Thyroid gland (tissue), 4 donors: Measurements from ENCODE around the gene CDC42BPG. TPM values are rescaled to one million over a fixed set of nuclear protein-coding genes. Genes with fewer than 3 reads are reported as not detected.

Source experiments
- DNase-seq, 2 donors: peaks; one replicate each; pipeline ENCODE4 v3.0.0-alpha.2; 2019
- H3K27ac ChIP-seq, 3 donors: fragments of 200-600 bp; sonication (generic); 1 replicate in 2 of 3; 2 replicates in 1 of 3; pipeline ENCODE4 v1.5.1; 2016 to 2019; ENCODE audit warnings: mild to moderate bottlenecking in 1 of 3, moderate library complexity in 1 of 3
- H3K27me3 ChIP-seq: fragments of 200-600 bp; sonication (generic); one replicate; pipeline ENCODE4 v1.5.1; 2019
- H3K36me3 ChIP-seq, 2 donors: fragments of 200-600 bp; sonication (generic); one replicate each; pipeline ENCODE4 v1.5.1; 2016 to 2019
- H3K4me1 ChIP-seq, 2 donors: fragments of 200-600 bp; sonication (generic); one replicate each; pipeline ENCODE4 v1.5.1; 2017 to 2019
- H3K4me3 ChIP-seq, 3 donors: fragments of 200-600 bp; sonication (generic); replicated peaks in 1 of 3; 1 replicate in 2 of 3; 2 replicates in 1 of 3; pipeline ENCODE4 v1.5.1; 2016; ENCODE audit warnings: mild to moderate bottlenecking in 1 of 3
- H3K9me3 ChIP-seq: fragments of 200-600 bp; sonication (generic); one replicate; pipeline ENCODE4 v1.5.1; 2017
- CTCF ChIP-seq, 6 experiments: fragments of 200-600 bp in 3 of 6; fragments of 450-650 bp in 3 of 6; sonication (generic) in 3 of 6; IDR thresholded peaks; one replicate each; pipeline ENCODE4 v1.5.1; 2016 to 2019; ENCODE audit warnings: antibody characterized with exemption in 6 of 6, mild to moderate bottlenecking in 2 of 6, inconsistent platforms in 1 of 6, moderate library complexity in 1 of 6
- POLR2A ChIP-seq, 2 donors: fragments of 450-650 bp; IDR thresholded peaks; one replicate each; pipeline ENCODE4 v1.6.1; 2017; ENCODE audit warnings: antibody characterized with exemption in 2 of 2, mild to moderate bottlenecking in 2 of 2, moderate library complexity in 1 of 2
- WGBS, 2 donors: methylation state at CpG; one replicate each; pipeline ENCODE4 v1.1.5; 2017; 5-methylcytosine and 5-hydroxymethylcytosine counted together
- intact Hi-C: fragments of 100-400 bp; cut with DNase I; formaldehyde crosslinking; loops from one replicate; pipeline ENCODE4 v1.15.1; 2023
- total RNA-seq, 4 donors: library from RNA; depleted of rRNA; stranded (reverse); fragments of >200 nt; gene quantifications; one replicate each; pipeline ENCODE4 v1.2.3, GENCODE V29; 2016

CDC42BPG gene
- total RNA-seq, 4 donors from 2014 or later, result 7.8 to 13.9 (median 10.2) TPM

GRCh38 chr11:64864473-64865285, 20.2 kb upstream of the CDC42BPG start:
- intact Hi-C loops, result no loop called here
- H3K27ac ChIP-seq, result peak overlapping the region; percentile 41 to 79 (median 72)
- peaks cover 2 to 4% of the 10 kb centered on the region in 2 donors for H3K36me3 ChIP-seq
- H3K9me3 ChIP-seq, result no peaks in the 10 kb centered on the region
- H3K27me3 ChIP-seq, result no peaks in the 10 kb centered on the region
- DNase-seq, result no peak
- 67 to 70% methylated on average over 14 to 17 of the region's 18 CpGs for WGBS, 2 donors
- TF ChIP-seq CTCF (IDR thresholded peaks at IDR 0.05), result no peak
- no peak for TF ChIP-seq POLR2A (IDR thresholded peaks at IDR 0.05)
- H3K4me1 ChIP-seq, result peaks cover 37 to 62% of the 10 kb centered on the region in 2 donors
- H3K4me3 ChIP-seq, result no peak overlapping the region

DNA sequence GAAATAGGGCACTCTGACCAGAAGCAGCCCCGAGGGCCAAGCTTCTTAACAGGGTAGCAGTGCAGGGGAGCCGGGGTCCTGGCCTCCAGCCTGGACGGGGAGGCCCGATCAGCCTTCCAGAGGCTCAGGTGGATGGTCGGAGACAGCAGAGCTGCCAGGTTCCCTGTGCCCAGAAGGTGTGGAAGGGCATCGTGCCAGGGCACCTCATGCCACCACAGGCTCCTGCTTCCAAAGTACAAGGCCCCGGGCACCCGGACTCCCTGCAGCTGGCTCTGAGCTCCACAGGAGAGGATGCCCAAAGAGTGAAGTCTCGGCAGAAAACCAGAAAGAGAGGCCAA, 19.7 kb upstream of the CDC42BPG start:
- H3K9me3 ChIP-seq, result no peaks in the 10 kb centered on the region
- H3K27ac ChIP-seq, result peak overlapping the region; percentile 41 to 79 (median 72)
- DNase-seq, result no peak
- H3K4me3 ChIP-seq, result no peak overlapping the region
- intact Hi-C loops, result no loop called here
- no peaks in the 10 kb centered on the region for H3K27me3 ChIP-seq
- 63 to 86% methylated on average over 1 to 7 of the region's 9 CpGs for WGBS, 2 donors
- peaks cover 5 to 7% of the 10 kb centered on the region in 2 donors for H3K36me3 ChIP-seq
- peaks cover 33 to 56% of the 10 kb centered on the region in 2 donors for H3K4me1 ChIP-seq
- TF ChIP-seq CTCF (IDR thresholded peaks at IDR 0.05) (no peak), POLR2A (IDR thresholded peaks at IDR 0.05) (no peak)

GRCh38 chr11:64863391-64864060, 19.1 kb upstream of the CDC42BPG start:
- H3K4me1 ChIP-seq, result peaks cover 33 to 50% of the 10 kb centered on the region in 2 donors
- no peak overlapping the region for H3K4me3 ChIP-seq
- H3K27me3 ChIP-seq, result no peaks in the 10 kb centered on the region
- 70 to 75% methylated on average over 20 to 22 of the region's 23 CpGs for WGBS, 2 donors
- TF ChIP-seq POLR2A (IDR thresholded peaks at IDR 0.05), result no peak
- no peak for TF ChIP-seq CTCF (IDR thresholded peaks at IDR 0.05)
- DNase-seq, result no peak
- peak overlapping the region; percentile 63 to 79 (median 72) for H3K27ac ChIP-seq
- no peaks in the 10 kb centered on the region for H3K9me3 ChIP-seq
- peaks cover 5 to 11% of the 10 kb centered on the region in 2 donors for H3K36me3 ChIP-seq
- intact Hi-C loops, result no loop called here

GRCh38 chr11:64862987-64863390, 18.5 kb upstream of the CDC42BPG start:
- intact Hi-C loops, result no loop called here
- WGBS, 2 donors, result 31 to 32% methylated on average over 7 to 9 of the region's 9 CpGs
- Histone ChIP-seq H3K27me3 (no peaks in the 10 kb centered on the region), H3K4me3 (no peak overlapping the region), H3K9me3 (no peaks in the 10 kb centered on the region), H3K36me3 (peaks cover 5 to 11% of the 10 kb centered on the region in 2 donors), H3K27ac (peak overlapping the region; percentile 63 to 79 (median 72)), H3K4me1 (peaks cover 33 to 46% of the 10 kb centered on the region in 2 donors)
- TF ChIP-seq POLR2A (IDR thresholded peaks at IDR 0.05), result no peak
- no peak for TF ChIP-seq CTCF (IDR thresholded peaks at IDR 0.05)
- peak; percentile 54 to 60 for DNase-seq
